GM19438 (cell line): Measurements from ENCODE around the gene STAT3.
"Not testable (repeated sequence)": the region's sequence is repeated elsewhere in the genome, so short reads cannot be mapped to it uniquely, and the experiment has no call there.

Source experiments
- ATAC-seq: cut with Tn5 transposase; IDR thresholded peaks from one replicate; pipeline ENCODE4 v1.9.1; 2021; ENCODE audit warnings: low read depth; ENCODE audit not compliant: unreplicated experiment

STAT3 gene

GRCh38 chr17:42386777-42387657 lies 1.2 kb downstream of the STAT3 start:
- no peak for ATAC-seq

- ATAC-seq = no peak
Measured at GRCh38 chr17:42381898-42382297, 6.3 kb downstream of the STAT3 start.

GRCh38 chr17:42380935-42381334 lies 7.3 kb downstream of the STAT3 start:
- no peak for ATAC-seq

- ATAC-seq = no peak
Measured at GRCh38 chr17:42378959-42379594, 9.2 kb downstream of the STAT3 start.

GRCh38 chr17:42378359-42378958 lies 9.8 kb downstream of the STAT3 start:
- no peak for ATAC-seq

GRCh38 chr17:42373896-42374295 lies 14.3 kb downstream of the STAT3 start:
- no peak for ATAC-seq

GRCh38 chr17:42372142-42372541 lies 16.1 kb downstream of the STAT3 start:
- ATAC-seq = no peak

GRCh38 chr17:42368797-42369561 lies 19.3 kb downstream of the STAT3 start:
- ATAC-seq = not testable (repeated sequence)

GRCh38 chr17:42368310-42368709 lies 19.9 kb downstream of the STAT3 start:
- ATAC-seq = not testable (repeated sequence)

GRCh38 chr17:42366176-42367023 lies 21.8 kb downstream of the STAT3 start:
- not testable (repeated sequence) for ATAC-seq

- no peak for ATAC-seq
Measured at GRCh38 chr17:42365136-42365535, 23.1 kb downstream of the STAT3 start.

- ATAC-seq = no peak
Measured at GRCh38 chr17:42363767-42364585, 24.3 kb downstream of the STAT3 start.

GRCh38 chr17:42363231-42363630 lies 25.0 kb downstream of the STAT3 start:
- ATAC-seq = no peak

- ATAC-seq = no peak
Measured at GRCh38 chr17:42362245-42362961, 25.8 kb downstream of the STAT3 start.

GRCh38 chr17:42361781-42362186 lies 26.5 kb downstream of the STAT3 start:
- ATAC-seq = no peak

- ATAC-seq = not testable (repeated sequence)
Measured at GRCh38 chr17:42360388-42360787, 27.9 kb downstream of the STAT3 start.

- no peak for ATAC-seq
Measured at GRCh38 chr17:42359133-42359532, 29.1 kb downstream of the STAT3 start.

GRCh38 chr17:42358434-42358833 lies 29.8 kb downstream of the STAT3 start:
- ATAC-seq = no peak
